HepG2 (cell line): ENCODE data around the gene FGGY. TPM values are rescaled to one million over a fixed set of nuclear protein-coding genes. Genes with fewer than 3 reads are reported as not detected.

Experiments
- ETV5 ChIP-seq: IDR thresholded peaks from 2 replicates; pipeline ENCODE4 v1.6.1; 2018; ENCODE audit warnings: missing biosample characterization, missing genetic modification reagents, inconsistent platforms, borderline replicate concordance
- GABPB1 ChIP-seq: IDR thresholded peaks from 2 replicates; pipeline ENCODE4 v1.6.1; 2016; ENCODE audit warnings: mild to moderate bottlenecking, missing genetic modification reagents, moderate library complexity, missing compliant biosample characterization
- UBTF ChIP-seq: sonication (generic); formaldehyde crosslinking; IDR thresholded peaks from 2 replicates; pipeline ENCODE4 v1.4.0; 2020; ENCODE audit warnings: mild to moderate bottlenecking, missing genetic modification reagents
- XRCC5 ChIP-seq: fragments of 200-400 bp; formaldehyde crosslinking; optimal IDR thresholded peaks from 2 replicates; pipeline ENCODE3; 2017; ENCODE audit warnings: mild to moderate bottlenecking, low read length
- ZFP1 ChIP-seq: IDR thresholded peaks from 2 replicates; pipeline ENCODE4 v1.6.1; 2016
- ZMYM3 ChIP-seq: sonication (generic); formaldehyde crosslinking; IDR thresholded peaks from 2 replicates; pipeline ENCODE4 v1.5.1; 2020; ENCODE audit warnings: mild to moderate bottlenecking, missing genetic modification reagents
- ZNF121 ChIP-seq: sonication (generic); formaldehyde crosslinking; IDR thresholded peaks from 2 replicates; pipeline ENCODE4 v1.5.0; 2020; ENCODE audit warnings: mild to moderate bottlenecking, missing genetic modification reagents
- ZNF282 ChIP-seq: fragments of 450-650 bp; IDR thresholded peaks from 2 replicates; pipeline ENCODE4 v1.6.1; 2018; ENCODE audit not compliant: partially characterized antibody
- ZNF333 ChIP-seq: sonication (generic); formaldehyde crosslinking; IDR thresholded peaks from 2 replicates; pipeline ENCODE4 v1.4.0; 2020; ENCODE audit warnings: mild to moderate bottlenecking, missing genetic modification reagents, borderline replicate concordance
- ZNF543 ChIP-seq: sonication (generic); formaldehyde crosslinking; IDR thresholded peaks from 2 replicates; pipeline ENCODE4 v1.4.0; 2020; ENCODE audit warnings: mild to moderate bottlenecking, missing genetic modification reagents
- ZNF616 ChIP-seq: sonication (generic); formaldehyde crosslinking; IDR thresholded peaks from 2 replicates; pipeline ENCODE4 v1.5.0; 2020; ENCODE audit warnings: low read depth, mild to moderate bottlenecking, missing genetic modification reagents
- polyA plus RNA-seq, 8 experiments: library from polyadenylated mRNA; depleted of rRNA in 3 of 8; stranded (reverse) in 7 of 8; unstranded in 1 of 8; fragments of >200 nt; fragmentation: Illumina TruSeq in 4 of 8; extraction: Trizol in 4 of 8; gene quantifications; 2 replicates each; pipeline versions ENCODE4 v1.2.1 to v1.2.3, GENCODE V29; 2011 to 2016; ENCODE audit warnings: low read depth in 4 of 8, missing spikeins in 1 of 8, mixed read lengths in 1 of 8; ENCODE audit not compliant: insufficient read depth in 1 of 8
- total RNA-seq, 5 experiments: library from RNA; depleted of rRNA; stranded (reverse); fragments of >200 nt; fragmentation: Illumina TruSeq; extraction: Trizol; gene quantifications; 2 replicates each; pipeline ENCODE4 v1.2.3, GENCODE V29; 2016; ENCODE audit warnings: low read depth in 1 of 5
- TF ChIP-seq, protein P1 (sequence below): sonication (generic); formaldehyde crosslinking; IDR thresholded peaks from 2 replicates; pipeline ENCODE4 v1.5.0; 2020; ENCODE audit warnings: mild to moderate bottlenecking, missing genetic modification reagents
- TF ChIP-seq, protein P2 (sequence below): sonication (generic); formaldehyde crosslinking; conservative IDR thresholded peaks from 2 replicates; pipeline ENCODE4 v1.8.1; 2023; ENCODE audit warnings: missing genetic modification reagents
- TF ChIP-seq, protein P3 (sequence below): sonication (generic); formaldehyde crosslinking; IDR thresholded peaks from 2 replicates; pipeline ENCODE4 v1.5.0; 2020; ENCODE audit warnings: missing genetic modification reagents

The FGGY gene
- total and polyA plus RNA-seq, 2 of the 13 experiments (the other 11 are each of a cell fraction or from before 2014, with no cell fraction given), result 15.7 to 27.5 TPM

DNA sequence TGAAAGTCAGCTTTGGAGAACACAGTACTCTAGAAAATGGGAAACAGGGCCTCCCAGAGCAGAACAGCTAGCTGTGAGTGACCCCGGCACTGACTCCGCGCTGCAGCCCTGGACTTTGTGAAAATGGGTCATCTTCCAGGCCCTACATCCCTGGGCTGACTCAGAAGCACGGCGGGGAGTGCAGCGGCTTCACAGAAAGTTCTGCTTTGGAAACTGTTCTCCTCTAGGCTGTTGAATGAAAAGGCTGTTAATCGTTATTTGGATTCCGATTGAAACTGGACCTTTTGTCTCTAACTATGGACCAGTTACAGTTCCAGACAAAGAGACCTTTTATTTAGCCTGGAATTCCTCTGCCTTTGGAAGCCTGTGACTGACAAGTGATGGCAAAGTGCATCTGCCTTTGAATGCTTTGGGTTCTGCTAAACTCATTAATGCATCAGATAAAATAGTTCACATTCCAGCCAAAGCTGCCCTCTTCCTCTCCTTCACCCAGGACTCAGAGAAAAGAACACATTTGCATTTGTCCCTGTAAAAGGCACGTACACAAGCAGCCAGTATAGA is 372.9 kb downstream of the FGGY start (continued):
- no peak for TF ChIP-seq GABPB1
- TF ChIP-seq ZNF543, result peak; percentile 47; the same call in 1 of the 2 replicates
- TF ChIP-seq ZFP1 (CRISPR knock-in tag), result peak; percentile 52; the same call in 1 of the 2 replicates
- TF ChIP-seq ZMYM3 (CRISPR knock-in tag), result peak; percentile 89
- TF ChIP-seq, protein P1, sequence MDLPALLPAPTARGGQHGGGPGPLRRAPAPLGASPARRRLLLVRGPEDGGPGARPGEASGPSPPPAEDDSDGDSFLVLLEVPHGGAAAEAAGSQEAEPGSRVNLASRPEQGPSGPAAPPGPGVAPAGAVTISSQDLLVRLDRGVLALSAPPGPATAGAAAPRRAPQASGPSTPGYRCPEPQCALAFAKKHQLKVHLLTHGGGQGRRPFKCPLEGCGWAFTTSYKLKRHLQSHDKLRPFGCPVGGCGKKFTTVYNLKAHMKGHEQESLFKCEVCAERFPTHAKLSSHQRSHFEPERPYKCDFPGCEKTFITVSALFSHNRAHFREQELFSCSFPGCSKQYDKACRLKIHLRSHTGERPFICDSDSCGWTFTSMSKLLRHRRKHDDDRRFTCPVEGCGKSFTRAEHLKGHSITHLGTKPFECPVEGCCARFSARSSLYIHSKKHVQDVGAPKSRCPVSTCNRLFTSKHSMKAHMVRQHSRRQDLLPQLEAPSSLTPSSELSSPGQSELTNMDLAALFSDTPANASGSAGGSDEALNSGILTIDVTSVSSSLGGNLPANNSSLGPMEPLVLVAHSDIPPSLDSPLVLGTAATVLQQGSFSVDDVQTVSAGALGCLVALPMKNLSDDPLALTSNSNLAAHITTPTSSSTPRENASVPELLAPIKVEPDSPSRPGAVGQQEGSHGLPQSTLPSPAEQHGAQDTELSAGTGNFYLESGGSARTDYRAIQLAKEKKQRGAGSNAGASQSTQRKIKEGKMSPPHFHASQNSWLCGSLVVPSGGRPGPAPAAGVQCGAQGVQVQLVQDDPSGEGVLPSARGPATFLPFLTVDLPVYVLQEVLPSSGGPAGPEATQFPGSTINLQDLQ, result no peak
- no peak for TF ChIP-seq ZNF616 (CRISPR knock-in tag)
- TF ChIP-seq, protein P2, sequence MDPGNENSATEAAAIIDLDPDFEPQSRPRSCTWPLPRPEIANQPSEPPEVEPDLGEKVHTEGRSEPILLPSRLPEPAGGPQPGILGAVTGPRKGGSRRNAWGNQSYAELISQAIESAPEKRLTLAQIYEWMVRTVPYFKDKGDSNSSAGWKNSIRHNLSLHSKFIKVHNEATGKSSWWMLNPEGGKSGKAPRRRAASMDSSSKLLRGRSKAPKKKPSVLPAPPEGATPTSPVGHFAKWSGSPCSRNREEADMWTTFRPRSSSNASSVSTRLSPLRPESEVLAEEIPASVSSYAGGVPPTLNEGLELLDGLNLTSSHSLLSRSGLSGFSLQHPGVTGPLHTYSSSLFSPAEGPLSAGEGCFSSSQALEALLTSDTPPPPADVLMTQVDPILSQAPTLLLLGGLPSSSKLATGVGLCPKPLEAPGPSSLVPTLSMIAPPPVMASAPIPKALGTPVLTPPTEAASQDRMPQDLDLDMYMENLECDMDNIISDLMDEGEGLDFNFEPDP, result no peak
- TF ChIP-seq XRCC5, result peak; percentile 27
- no peak for TF ChIP-seq ZNF333
- TF ChIP-seq UBTF (CRISPR knock-in tag), result peak; percentile 48
- no peak for TF ChIP-seq ZNF282
- TF ChIP-seq ETV5 (CRISPR knock-in tag), result peak; percentile 24; the same call in 1 of the 2 replicates
- TF ChIP-seq, protein P3, sequence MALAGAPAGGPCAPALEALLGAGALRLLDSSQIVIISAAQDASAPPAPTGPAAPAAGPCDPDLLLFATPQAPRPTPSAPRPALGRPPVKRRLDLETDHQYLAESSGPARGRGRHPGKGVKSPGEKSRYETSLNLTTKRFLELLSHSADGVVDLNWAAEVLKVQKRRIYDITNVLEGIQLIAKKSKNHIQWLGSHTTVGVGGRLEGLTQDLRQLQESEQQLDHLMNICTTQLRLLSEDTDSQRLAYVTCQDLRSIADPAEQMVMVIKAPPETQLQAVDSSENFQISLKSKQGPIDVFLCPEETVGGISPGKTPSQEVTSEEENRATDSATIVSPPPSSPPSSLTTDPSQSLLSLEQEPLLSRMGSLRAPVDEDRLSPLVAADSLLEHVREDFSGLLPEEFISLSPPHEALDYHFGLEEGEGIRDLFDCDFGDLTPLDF (CRISPR knock-in tag), result no peak
- no peak for TF ChIP-seq ZNF121 (CRISPR knock-in tag)
- TF ChIP-seq, all 625 proteins: peak for 128
